NCI-H128 (cell line): ENCODE data around the gene ADAM19.
"Not testable (repeated sequence)": the region's sequence is repeated elsewhere in the genome, so short reads cannot be mapped to it uniquely, and the experiment has no call there.

Experiments
- DNase-seq: peaks from one replicate; lab custom pipeline; 2025; ENCODE audit not compliant: unreplicated experiment; lab: John Stamatoyannopoulos, UW

Gene ADAM19

GRCh38 chr5:157431544-157432200 lies 143.9 kb downstream of the ADAM19 start:
- peak; percentile 21 for DNase-seq

DNA sequence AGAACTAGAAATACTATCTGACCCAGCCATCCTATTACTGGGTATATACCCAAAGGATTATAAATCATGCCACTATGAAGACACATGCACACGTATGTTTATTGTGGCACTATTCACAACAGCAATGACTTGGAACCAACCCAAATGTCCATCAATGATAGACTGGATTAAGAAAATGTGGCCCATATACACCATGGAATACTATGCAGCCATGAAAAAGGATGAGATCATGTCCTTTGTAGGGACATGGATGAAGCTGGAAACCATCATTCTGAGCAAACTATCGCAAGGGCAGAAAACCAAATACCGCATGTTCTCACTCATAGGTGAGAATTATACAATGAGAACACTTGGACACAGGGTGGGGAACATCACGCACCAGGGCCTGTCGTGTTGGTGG lies 145.7 kb downstream of the ADAM19 start:
- not testable (repeated sequence) for DNase-seq
